Endodermal cell (in vitro differentiated cells): ENCODE results near the gene LPA. TPM values are rescaled to one million over a fixed set of nuclear protein-coding genes. Genes with fewer than 3 reads are reported as not detected.
A peak's percentile ranks its signal among the peaks of the same experiment; 100 is the strongest.

ENCODE experiments used
- DNase-seq: peaks from one replicate; pipeline ENCODE4 v3.0.0-alpha.2; 2017
- H3K27ac ChIP-seq: 2 replicates; pipeline ENCODE4 v1.5.1; 2013; ENCODE audit warnings: mild to moderate bottlenecking, low read depth, low read length, moderate library complexity
- H3K27me3 ChIP-seq: 2 replicates; pipeline ENCODE4 v1.6.1; 2013; ENCODE audit warnings: mild to moderate bottlenecking, low read length, moderate library complexity; ENCODE audit not compliant: insufficient read depth, control insufficient read depth, poor library complexity, severe bottlenecking
- H3K36me3 ChIP-seq: 2 replicates; pipeline ENCODE4 v1.7.0; 2013; ENCODE audit warnings: mild to moderate bottlenecking, low read length, moderate library complexity; ENCODE audit not compliant: control insufficient read depth, insufficient read depth
- H3K4me1 ChIP-seq: one replicate; pipeline ENCODE4 v1.7.0; 2013; ENCODE audit warnings: low read length; ENCODE audit not compliant: control insufficient read depth, insufficient read depth
- H3K4me3 ChIP-seq: 2 replicates; pipeline ENCODE4 v1.5.1; 2013; ENCODE audit warnings: mild to moderate bottlenecking, low read length, moderate library complexity
- H3K9ac ChIP-seq: 2 replicates; pipeline ENCODE4 v1.6.1; 2013; ENCODE audit warnings: mild to moderate bottlenecking, low read length, moderate library complexity; ENCODE audit not compliant: poor library complexity, severe bottlenecking; ENCODE audit errors: extremely low read depth
- H3K9me3 ChIP-seq: 2 replicates; pipeline ENCODE4 v1.6.1; 2013; ENCODE audit warnings: mild to moderate bottlenecking, low read length, moderate library complexity; ENCODE audit not compliant: control insufficient read depth
- H3K27ac Mint-ChIP-seq: 2 replicates; pipeline ENCODE4 v1.8.0; 2020; ENCODE audit warnings: mixed read lengths
- H3K27me3 Mint-ChIP-seq: 2 replicates; pipeline ENCODE4 v1.8.0; 2021; ENCODE audit warnings: mild to moderate bottlenecking, mixed read lengths; ENCODE audit not compliant: insufficient read depth
- H3K36me3 Mint-ChIP-seq: 2 replicates; pipeline ENCODE4 v1.8.0; 2020; ENCODE audit warnings: low read depth, mixed read lengths
- H3K4me1 Mint-ChIP-seq: 2 replicates; pipeline ENCODE4 v1.8.0; 2020; ENCODE audit warnings: mixed read lengths
- H3K4me3 Mint-ChIP-seq: 2 replicates; pipeline ENCODE4 v1.8.0; 2020; ENCODE audit warnings: mild to moderate bottlenecking, moderate library complexity, mixed read lengths
- H3K9me3 Mint-ChIP-seq: 2 replicates; pipeline ENCODE4 v1.8.0; 2020; ENCODE audit warnings: mild to moderate bottlenecking, mixed read lengths
- WGBS, 2 experiments: methylation state at CpG; one replicate each; pipeline versions ENCODE4 v1.1.5 to v1.1.7; 2013; ENCODE audit warnings: missing lambda C conversion rate in 2 of 2, mixed read lengths in 1 of 2; ENCODE audit not compliant: insufficient coverage in 1 of 2, insufficient read length in 1 of 2; 5-methylcytosine and 5-hydroxymethylcytosine counted together
- total RNA-seq, 2 donors: library from RNA; stranded (reverse); fragmentation: NEBNext Ultra II Directional in 1 of 2; extraction: Animal tissue kit (Norgen Biotek cat#: 25700) in 1 of 2; gene quantifications; 2 replicates in 1 of 2; 3 replicates in 1 of 2; pipeline ENCODE4 v1.2.1, GENCODE V29; 2021
- TF ChIP-seq, protein P1 (sequence below): fragments of 200-600 bp; sonication (generic); conservative IDR thresholded peaks from 2 replicates; pipeline ENCODE4 v1.5.0; 2021; ENCODE audit warnings: antibody characterized with exemption, mild to moderate bottlenecking

LPA gene
- total RNA-seq, 2 donors from 2014 or later = 0.46 to 3.6 TPM

DNA sequence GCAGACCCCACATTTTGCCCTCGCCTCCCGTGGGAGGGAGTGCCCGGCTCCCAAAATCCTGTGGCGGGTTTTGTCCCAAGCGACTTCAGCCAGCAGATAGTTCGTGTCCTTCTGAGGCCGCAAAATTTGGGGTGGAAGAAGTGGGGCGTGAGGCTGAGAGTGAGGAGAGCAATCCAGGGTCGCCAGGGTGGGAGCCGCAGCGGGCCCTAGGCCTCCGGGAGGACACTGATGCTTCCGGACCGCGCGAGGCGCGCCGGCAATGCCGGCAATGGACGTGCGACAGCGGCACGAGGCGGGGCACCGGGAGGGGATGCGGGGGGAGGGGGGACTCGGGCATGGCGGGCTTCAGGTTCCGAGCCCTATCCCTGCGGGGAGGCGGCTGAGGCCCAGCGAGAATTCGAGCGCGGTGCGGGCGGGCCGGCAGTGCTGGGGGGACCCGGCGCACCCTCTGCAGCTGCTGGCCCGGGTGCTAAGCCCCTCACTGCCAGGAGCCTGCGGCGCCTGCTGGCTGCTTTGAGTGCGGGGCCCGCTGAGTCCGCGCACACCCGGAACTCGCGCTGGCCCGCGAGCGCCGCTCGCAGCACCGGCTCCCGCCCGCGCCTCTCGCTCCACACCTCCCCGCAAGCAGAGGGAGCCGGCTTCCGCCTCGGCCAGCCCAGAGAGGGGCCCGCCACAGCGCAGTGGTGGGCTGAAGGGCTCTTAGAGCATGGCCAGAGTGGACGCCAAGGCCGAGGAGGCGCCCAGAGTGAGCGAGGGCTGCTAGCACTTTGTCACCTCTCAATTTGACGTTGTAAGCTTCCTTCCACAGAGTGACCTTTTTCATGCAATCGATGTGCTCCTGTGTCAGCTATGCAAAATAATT, 143.8 kb downstream of the LPA start:
- whole genome bisulfite sequencing, 2 experiments = 2 to 7% methylated on average over 20 to 73 of the region's 73 CpGs
- Histone ChIP-seq H3K4me3 (peak overlapping the region; percentile 85), H3K9me3 (no peaks in the 10 kb centered on the region), H3K4me1 (no peaks in the 10 kb centered on the region), H3K36me3 (no peaks in the 10 kb centered on the region), H3K27ac (no peak overlapping the region), H3K27me3 (no peaks in the 10 kb centered on the region), H3K9ac (peak overlapping the region; percentile 47)
- Mint-ChIP-seq H3K4me3 (peak overlapping the region; percentile 85), H3K4me1 (peaks cover 2% of the 10 kb centered on the region), H3K27ac (peak overlapping the region; percentile 90), H3K9me3 (peaks cover 7% of the 10 kb centered on the region), H3K36me3 (no peaks in the 10 kb centered on the region), H3K27me3 (peaks cover 3% of the 10 kb centered on the region)
- TF ChIP-seq, protein P1, sequence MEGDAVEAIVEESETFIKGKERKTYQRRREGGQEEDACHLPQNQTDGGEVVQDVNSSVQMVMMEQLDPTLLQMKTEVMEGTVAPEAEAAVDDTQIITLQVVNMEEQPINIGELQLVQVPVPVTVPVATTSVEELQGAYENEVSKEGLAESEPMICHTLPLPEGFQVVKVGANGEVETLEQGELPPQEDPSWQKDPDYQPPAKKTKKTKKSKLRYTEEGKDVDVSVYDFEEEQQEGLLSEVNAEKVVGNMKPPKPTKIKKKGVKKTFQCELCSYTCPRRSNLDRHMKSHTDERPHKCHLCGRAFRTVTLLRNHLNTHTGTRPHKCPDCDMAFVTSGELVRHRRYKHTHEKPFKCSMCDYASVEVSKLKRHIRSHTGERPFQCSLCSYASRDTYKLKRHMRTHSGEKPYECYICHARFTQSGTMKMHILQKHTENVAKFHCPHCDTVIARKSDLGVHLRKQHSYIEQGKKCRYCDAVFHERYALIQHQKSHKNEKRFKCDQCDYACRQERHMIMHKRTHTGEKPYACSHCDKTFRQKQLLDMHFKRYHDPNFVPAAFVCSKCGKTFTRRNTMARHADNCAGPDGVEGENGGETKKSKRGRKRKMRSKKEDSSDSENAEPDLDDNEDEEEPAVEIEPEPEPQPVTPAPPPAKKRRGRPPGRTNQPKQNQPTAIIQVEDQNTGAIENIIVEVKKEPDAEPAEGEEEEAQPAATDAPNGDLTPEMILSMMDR = no peak
- peak; percentile 93 for DNase-seq

DNA sequence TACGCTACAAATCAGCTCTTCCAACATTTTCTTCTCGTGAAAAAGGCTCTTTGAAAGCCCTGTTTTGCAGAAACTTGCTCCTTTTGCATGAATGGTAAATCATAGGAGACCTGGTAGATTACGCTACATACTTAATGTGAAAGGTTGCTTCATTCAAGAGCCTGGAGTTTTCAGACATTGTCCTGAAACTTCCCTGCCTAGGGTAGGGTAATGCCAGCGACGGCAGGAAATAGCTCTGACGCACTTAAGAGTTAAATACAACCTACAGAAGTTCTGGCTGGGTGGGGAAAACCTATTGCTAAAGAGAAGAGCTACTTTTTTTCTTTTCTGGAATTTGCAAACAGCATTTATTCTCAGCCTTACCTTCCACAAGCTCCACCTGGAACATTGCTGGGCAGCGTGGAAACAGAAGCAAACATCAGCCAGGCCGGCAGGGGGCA, 144.5 kb downstream of the LPA start:
- Histone ChIP-seq H3K4me3 (peak overlapping the region; percentile 85), H3K36me3 (no peaks in the 10 kb centered on the region), H3K9me3 (no peaks in the 10 kb centered on the region), H3K4me1 (no peaks in the 10 kb centered on the region), H3K27ac (no peak overlapping the region), H3K9ac (peak overlapping the region; percentile 47), H3K27me3 (no peaks in the 10 kb centered on the region)
- peak overlapping the region; percentile 90 for H3K27ac Mint-ChIP-seq
- TF ChIP-seq, protein P1 = peak; percentile 96
- no peak for DNase-seq
- H3K4me3 Mint-ChIP-seq = peak overlapping the region; percentile 85
- no peaks in the 10 kb centered on the region for H3K36me3 Mint-ChIP-seq
- 37 to 58% methylated on average over 5 to 8 of the region's 8 CpGs for WGBS, 2 experiments
- peaks cover 3% of the 10 kb centered on the region for H3K27me3 Mint-ChIP-seq
- peaks cover 14% of the 10 kb centered on the region for H3K9me3 Mint-ChIP-seq
- H3K4me1 Mint-ChIP-seq = peaks cover 2% of the 10 kb centered on the region

DNA sequence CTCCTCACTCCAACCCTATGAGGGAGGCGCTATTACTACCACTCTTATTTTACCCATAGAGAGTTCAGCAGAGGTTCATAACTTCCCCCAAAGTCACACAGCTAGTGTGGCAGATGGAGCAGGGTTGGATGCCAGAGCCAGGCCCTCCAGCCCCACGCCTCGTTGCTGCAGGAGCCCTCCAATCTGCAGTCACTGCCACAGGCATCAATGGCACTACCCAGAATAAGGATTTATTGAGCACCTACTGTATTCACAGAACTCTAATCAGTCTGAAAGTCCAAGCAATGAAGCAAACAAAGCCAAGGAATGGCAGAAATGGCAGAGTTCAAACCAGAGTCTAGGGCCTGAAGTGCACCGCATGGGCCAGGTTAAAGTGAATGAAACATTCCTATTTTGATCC, 144.9 kb downstream of the LPA start:
- Mint-ChIP-seq H3K4me1 (peaks cover 2% of the 10 kb centered on the region), H3K4me3 (peak overlapping the region; percentile 85), H3K9me3 (peaks cover 17% of the 10 kb centered on the region), H3K27me3 (peaks cover 3% of the 10 kb centered on the region), H3K27ac (no peak overlapping the region), H3K36me3 (no peaks in the 10 kb centered on the region)
- H3K27ac ChIP-seq = no peak overlapping the region
- WGBS, 2 experiments = 88 to 100% methylated on average over 1 to 4 of the region's 4 CpGs
- no peaks in the 10 kb centered on the region for H3K9me3 ChIP-seq
- H3K4me3 ChIP-seq = no peak overlapping the region
- no peaks in the 10 kb centered on the region for H3K4me1 ChIP-seq
- H3K36me3 ChIP-seq = no peaks in the 10 kb centered on the region
- H3K9ac ChIP-seq = no peak overlapping the region
- no peak for DNase-seq
- TF ChIP-seq, protein P1 = no peak
- H3K27me3 ChIP-seq = no peaks in the 10 kb centered on the region
